ENCODE measurements around the gene SLC39A2. TPM values are rescaled to one million over a fixed set of nuclear protein-coding genes. Genes with fewer than 3 reads are reported as not detected.

The SLC39A2 gene
- total and polyA plus RNA-seq, 9 of the 15 experiments (the other 6 are each of a cell fraction or from before 2014, with no cell fraction given) = 0.06 to 0.09 TPM; not detected in 7

- TF ChIP-seq, protein P1, sequence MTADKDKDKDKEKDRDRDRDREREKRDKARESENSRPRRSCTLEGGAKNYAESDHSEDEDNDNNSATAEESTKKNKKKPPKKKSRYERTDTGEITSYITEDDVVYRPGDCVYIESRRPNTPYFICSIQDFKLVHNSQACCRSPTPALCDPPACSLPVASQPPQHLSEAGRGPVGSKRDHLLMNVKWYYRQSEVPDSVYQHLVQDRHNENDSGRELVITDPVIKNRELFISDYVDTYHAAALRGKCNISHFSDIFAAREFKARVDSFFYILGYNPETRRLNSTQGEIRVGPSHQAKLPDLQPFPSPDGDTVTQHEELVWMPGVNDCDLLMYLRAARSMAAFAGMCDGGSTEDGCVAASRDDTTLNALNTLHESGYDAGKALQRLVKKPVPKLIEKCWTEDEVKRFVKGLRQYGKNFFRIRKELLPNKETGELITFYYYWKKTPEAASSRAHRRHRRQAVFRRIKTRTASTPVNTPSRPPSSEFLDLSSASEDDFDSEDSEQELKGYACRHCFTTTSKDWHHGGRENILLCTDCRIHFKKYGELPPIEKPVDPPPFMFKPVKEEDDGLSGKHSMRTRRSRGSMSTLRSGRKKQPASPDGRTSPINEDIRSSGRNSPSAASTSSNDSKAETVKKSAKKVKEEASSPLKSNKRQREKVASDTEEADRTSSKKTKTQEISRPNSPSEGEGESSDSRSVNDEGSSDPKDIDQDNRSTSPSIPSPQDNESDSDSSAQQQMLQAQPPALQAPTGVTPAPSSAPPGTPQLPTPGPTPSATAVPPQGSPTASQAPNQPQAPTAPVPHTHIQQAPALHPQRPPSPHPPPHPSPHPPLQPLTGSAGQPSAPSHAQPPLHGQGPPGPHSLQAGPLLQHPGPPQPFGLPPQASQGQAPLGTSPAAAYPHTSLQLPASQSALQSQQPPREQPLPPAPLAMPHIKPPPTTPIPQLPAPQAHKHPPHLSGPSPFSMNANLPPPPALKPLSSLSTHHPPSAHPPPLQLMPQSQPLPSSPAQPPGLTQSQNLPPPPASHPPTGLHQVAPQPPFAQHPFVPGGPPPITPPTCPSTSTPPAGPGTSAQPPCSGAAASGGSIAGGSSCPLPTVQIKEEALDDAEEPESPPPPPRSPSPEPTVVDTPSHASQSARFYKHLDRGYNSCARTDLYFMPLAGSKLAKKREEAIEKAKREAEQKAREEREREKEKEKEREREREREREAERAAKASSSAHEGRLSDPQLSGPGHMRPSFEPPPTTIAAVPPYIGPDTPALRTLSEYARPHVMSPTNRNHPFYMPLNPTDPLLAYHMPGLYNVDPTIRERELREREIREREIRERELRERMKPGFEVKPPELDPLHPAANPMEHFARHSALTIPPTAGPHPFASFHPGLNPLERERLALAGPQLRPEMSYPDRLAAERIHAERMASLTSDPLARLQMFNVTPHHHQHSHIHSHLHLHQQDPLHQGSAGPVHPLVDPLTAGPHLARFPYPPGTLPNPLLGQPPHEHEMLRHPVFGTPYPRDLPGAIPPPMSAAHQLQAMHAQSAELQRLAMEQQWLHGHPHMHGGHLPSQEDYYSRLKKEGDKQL (CRISPR knock-in tag; IDR thresholded peaks at IDR 0.05; ENCODE audit: borderline replicate concordance) = no peak
- TF ChIP-seq PHTF2 (CRISPR knock-in tag; IDR thresholded peaks at IDR 0.05) (no peak), ZNF766 (CRISPR knock-in tag; conservative IDR thresholded peaks at IDR 0.05) (no peak), BCLAF1 (IDR thresholded peaks at IDR 0.05; ENCODE audit: borderline replicate concordance in 1 of 2, control insufficient read depth in 1 of 2, low read depth in 2 of 2, low read length in 1 of 2) (no peak), HMG20A (CRISPR knock-in tag; conservative IDR thresholded peaks at IDR 0.05) (no peak), RNF2 (IDR thresholded peaks at IDR 0.05) (no peak), JUN (IDR thresholded peaks at IDR 0.05; ENCODE audit: borderline replicate concordance, low read depth, low read length) (no peak), JUN (CRISPR knock-in tag; IDR thresholded peaks at IDR 0.05; ENCODE audit: borderline replicate concordance) (no peak), ZNF707 (CRISPR knock-in tag; conservative IDR thresholded peaks at IDR 0.05) (no peak), ZNF212 (CRISPR knock-in tag; IDR thresholded peaks at IDR 0.05) (no peak), ZNF589 (CRISPR knock-in tag; IDR thresholded peaks at IDR 0.05; ENCODE audit: low read depth) (no peak), KAT8 (IDR thresholded peaks at IDR 0.05; ENCODE audit: low read depth) (no peak)
- TF ChIP-seq, protein P2, sequence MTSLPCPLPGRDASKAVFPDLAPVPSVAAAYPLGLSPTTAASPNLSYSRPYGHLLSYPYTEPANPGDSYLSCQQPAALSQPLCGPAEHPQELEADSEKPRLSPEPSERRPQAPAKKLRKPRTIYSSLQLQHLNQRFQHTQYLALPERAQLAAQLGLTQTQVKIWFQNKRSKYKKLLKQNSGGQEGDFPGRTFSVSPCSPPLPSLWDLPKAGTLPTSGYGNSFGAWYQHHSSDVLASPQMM (CRISPR knock-in tag; IDR thresholded peaks at IDR 0.05) = no peak
- TF ChIP-seq, protein P3, sequence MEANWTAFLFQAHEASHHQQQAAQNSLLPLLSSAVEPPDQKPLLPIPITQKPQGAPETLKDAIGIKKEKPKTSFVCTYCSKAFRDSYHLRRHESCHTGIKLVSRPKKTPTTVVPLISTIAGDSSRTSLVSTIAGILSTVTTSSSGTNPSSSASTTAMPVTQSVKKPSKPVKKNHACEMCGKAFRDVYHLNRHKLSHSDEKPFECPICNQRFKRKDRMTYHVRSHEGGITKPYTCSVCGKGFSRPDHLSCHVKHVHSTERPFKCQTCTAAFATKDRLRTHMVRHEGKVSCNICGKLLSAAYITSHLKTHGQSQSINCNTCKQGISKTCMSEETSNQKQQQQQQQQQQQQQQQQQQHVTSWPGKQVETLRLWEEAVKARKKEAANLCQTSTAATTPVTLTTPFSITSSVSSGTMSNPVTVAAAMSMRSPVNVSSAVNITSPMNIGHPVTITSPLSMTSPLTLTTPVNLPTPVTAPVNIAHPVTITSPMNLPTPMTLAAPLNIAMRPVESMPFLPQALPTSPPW (CRISPR knock-in tag; IDR thresholded peaks at IDR 0.05) = peak; percentile 90
- TF ChIP-seq, protein P4, sequence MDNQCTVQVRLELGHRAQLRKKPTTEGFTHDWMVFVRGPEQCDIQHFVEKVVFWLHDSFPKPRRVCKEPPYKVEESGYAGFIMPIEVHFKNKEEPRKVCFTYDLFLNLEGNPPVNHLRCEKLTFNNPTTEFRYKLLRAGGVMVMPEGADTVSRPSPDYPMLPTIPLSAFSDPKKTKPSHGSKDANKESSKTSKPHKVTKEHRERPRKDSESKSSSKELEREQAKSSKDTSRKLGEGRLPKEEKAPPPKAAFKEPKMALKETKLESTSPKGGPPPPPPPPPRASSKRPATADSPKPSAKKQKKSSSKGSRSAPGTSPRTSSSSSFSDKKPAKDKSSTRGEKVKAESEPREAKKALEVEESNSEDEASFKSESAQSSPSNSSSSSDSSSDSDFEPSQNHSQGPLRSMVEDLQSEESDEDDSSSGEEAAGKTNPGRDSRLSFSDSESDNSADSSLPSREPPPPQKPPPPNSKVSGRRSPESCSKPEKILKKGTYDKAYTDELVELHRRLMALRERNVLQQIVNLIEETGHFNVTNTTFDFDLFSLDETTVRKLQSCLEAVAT (IDR thresholded peaks at IDR 0.05) = no peak
Observed at GRCh38 chr14:21024585-21025370, 25.7 kb downstream of the SLC39A2 start, which contains the start of gene NDRG2 (continued).

Data from K562 (cell line).